Hepatic stellate cell (primary cell): ENCODE measurements around the gene SLC36A4.
"Not testable (repeated sequence)": the region's sequence is repeated elsewhere in the genome, so short reads cannot be mapped to it uniquely, and the experiment has no call there.

Source experiments
- DNase-seq: peaks from one replicate; pipeline ENCODE4 v3.0.0; 2011; ENCODE audit warnings: low spot score

Gene SLC36A4

GRCh38 chr11:93122535-93123235 lies 75.1 kb downstream of the SLC36A4 start:
- DNase-seq, result no peak

GRCh38 chr11:93118276-93118675 lies 79.5 kb downstream of the SLC36A4 start:
- no peak for DNase-seq

- DNase-seq, result no peak
Measured at GRCh38 chr11:93117565-93117964, 80.2 kb downstream of the SLC36A4 start.

GRCh38 chr11:93116641-93117441 lies 81.0 kb downstream of the SLC36A4 start:
- no peak for DNase-seq

GRCh38 chr11:93114304-93114703 lies 83.5 kb downstream of the SLC36A4 start:
- no peak for DNase-seq

GRCh38 chr11:93113824-93114223 lies 84.0 kb downstream of the SLC36A4 start:
- no peak for DNase-seq

GRCh38 chr11:93111147-93111546 lies 86.6 kb downstream of the SLC36A4 start:
- not testable (repeated sequence) for DNase-seq

- DNase-seq, result peak; percentile 10
Measured at GRCh38 chr11:93100211-93100610, 97.6 kb downstream of the SLC36A4 start.

- no peak for DNase-seq
Measured at GRCh38 chr11:93099806-93100205, 98.0 kb downstream of the SLC36A4 start.
